Stomach smooth muscle (tissue), 2 donors: ENCODE results near the gene RNF183.

Experiments
- H3K27ac ChIP-seq: one replicate; pipeline ENCODE4 v1.7.0; 2013; ENCODE audit warnings: mild to moderate bottlenecking, low read length, inconsistent platforms
- H3K27me3 ChIP-seq, 2 donors: one replicate each; pipeline ENCODE4 v1.7.0; 2013; ENCODE audit warnings: low read length in 2 of 2; ENCODE audit not compliant: insufficient read depth in 2 of 2, control insufficient read depth in 1 of 2
- H3K36me3 ChIP-seq, 2 donors: one replicate each; pipeline ENCODE4 v1.7.0; 2013; ENCODE audit warnings: low read length in 2 of 2; ENCODE audit not compliant: control insufficient read depth in 2 of 2, insufficient read depth in 2 of 2
- H3K4me1 ChIP-seq: one replicate; pipeline ENCODE4 v1.7.0; 2013; ENCODE audit warnings: low read length; ENCODE audit not compliant: control insufficient read depth, insufficient read depth
- H3K4me3 ChIP-seq, 2 donors: one replicate each; pipeline ENCODE4 v1.7.0; 2013; ENCODE audit warnings: low read length in 2 of 2
- H3K9ac ChIP-seq, 2 donors: one replicate each; pipeline ENCODE4 v1.7.0; 2013; ENCODE audit warnings: low read length in 2 of 2, mild to moderate bottlenecking in 1 of 2
- H3K9me3 ChIP-seq, 2 donors: one replicate each; pipeline ENCODE4 v1.7.0; 2013; ENCODE audit warnings: low read length in 2 of 2; ENCODE audit not compliant: control insufficient read depth in 2 of 2
- donor health status: healthy.
- donor health status: Pancreatic carcinoma.

The RNF183 gene, protein sequence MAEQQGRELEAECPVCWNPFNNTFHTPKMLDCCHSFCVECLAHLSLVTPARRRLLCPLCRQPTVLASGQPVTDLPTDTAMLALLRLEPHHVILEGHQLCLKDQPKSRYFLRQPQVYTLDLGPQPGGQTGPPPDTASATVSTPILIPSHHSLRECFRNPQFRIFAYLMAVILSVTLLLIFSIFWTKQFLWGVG

DNA sequence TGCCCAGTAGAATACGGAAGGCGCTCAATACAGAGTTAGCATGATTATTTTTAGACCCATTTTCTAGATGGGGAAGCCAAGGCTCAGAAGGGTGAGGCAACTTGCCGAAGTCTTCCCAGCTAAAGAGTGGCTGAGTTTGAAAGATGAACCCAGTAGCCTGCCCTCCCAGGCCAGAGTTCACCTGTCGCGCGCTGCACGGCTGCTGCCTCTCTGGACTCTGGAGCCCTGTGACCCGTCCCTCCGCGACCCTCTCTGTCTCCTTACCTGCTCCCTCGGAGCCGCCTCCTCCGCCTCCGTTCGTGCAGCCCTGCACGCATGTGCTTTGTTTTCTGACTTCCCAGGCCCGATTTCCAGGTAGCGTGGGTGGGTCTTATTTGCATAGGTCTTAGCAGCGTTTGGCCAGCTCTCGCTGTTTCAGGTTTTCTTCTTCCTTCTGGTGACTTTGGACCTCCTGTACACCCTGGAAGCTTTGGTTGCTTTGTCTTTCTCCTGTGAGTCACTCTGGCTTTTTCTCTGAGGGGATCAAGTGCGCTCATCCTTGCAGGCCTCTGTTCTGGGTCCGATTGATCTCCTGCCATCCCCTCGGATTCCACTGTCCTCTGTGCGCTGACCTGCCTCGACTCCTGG, at the start of gene RNF183:
Gene RNF183, minus strand, starts transcription at position 585 of the 627 bp plus-strand sequence. CDS start 5,192 bp downstream, outside the sequence.
- no peak within 1 kb of the TSS for H3K4me3 ChIP-seq
- H3K9ac ChIP-seq, result no peak within 1 kb of the TSS
- peaks cover 0 to 2% of the 10 kb centered on the region in 2 donors for H3K27me3 ChIP-seq
- H3K27ac ChIP-seq, result no peak within 1 kb of the TSS
- H3K4me1 ChIP-seq, result no peaks in the 10 kb centered on the region
- H3K9me3 ChIP-seq, result no peaks in the 10 kb centered on the region
- H3K36me3 ChIP-seq, result no peaks in the 10 kb centered on the region

DNA sequence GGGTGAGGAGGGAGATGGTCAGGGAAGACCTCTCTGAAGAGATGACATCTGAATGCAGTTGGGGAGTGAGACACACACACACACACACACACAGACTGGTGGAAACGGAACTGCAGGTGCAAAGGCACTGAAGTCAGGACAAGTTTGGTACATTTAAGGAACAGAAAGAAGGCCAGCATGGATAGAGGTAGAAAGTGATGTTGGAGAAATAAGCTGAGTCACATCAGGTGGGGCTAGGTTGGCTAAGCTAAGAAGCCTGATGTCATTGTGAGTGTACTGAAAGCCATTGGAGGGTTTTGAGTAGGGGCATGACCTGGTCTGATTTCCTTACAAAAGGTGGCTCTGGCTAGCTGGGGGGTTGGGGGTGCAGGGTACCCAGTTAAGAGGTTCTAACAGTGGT, 49.2 kb upstream of the RNF183 start:
- Histone ChIP-seq H3K27me3 (peaks cover 0 to 14% of the 10 kb centered on the region in 2 donors), H3K9ac (no peak overlapping the region), H3K36me3 (no peaks in the 10 kb centered on the region), H3K4me1 (peaks cover 11% of the 10 kb centered on the region), H3K9me3 (no peaks in the 10 kb centered on the region), H3K27ac (no peak overlapping the region), H3K4me3 (no peak overlapping the region)

GRCh38 chr9:113352006-113352405, 48.8 kb upstream of the RNF183 start:
- Histone ChIP-seq H3K27ac (no peak overlapping the region), H3K27me3 (peaks cover 0 to 14% of the 10 kb centered on the region in 2 donors), H3K4me3 (no peak overlapping the region), H3K36me3 (no peaks in the 10 kb centered on the region), H3K4me1 (peaks cover 11% of the 10 kb centered on the region), H3K9ac (no peak overlapping the region), H3K9me3 (no peaks in the 10 kb centered on the region)

DNA sequence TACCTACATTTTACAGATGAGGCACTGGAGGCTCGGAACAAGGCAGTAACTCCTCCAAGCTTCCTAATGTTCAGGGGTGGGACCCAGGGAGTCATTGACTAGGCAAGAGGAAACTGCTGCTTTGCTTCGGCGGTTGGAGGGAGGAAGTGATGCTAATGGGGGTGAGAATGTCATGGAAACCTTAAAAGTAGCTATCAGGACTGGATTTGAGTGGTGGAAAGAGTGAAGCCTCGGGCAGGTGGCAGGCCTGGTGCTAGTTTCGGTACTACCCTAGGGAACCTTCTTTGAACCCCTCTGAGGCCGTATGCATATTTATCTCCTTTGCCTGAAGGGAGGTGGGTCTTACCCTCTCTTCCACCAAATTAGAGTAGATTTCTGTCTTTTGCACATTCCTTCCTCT, 47.8 kb upstream of the RNF183 start:
- Histone ChIP-seq H3K27me3 (peaks cover 0 to 14% of the 10 kb centered on the region in 2 donors), H3K9ac (no peak overlapping the region), H3K4me3 (no peak overlapping the region), H3K27ac (no peak overlapping the region), H3K4me1 (peaks cover 11% of the 10 kb centered on the region), H3K36me3 (no peaks in the 10 kb centered on the region), H3K9me3 (no peaks in the 10 kb centered on the region)

GRCh38 chr9:113350107-113350661, 47.0 kb upstream of the RNF183 start:
- peak overlapping the region in 1 of 2 donors; percentile 71 for H3K9ac ChIP-seq

GRCh38 chr9:113349445-113350094, 46.4 kb upstream of the RNF183 start, which contains the start of gene BSPRY:
TSS of gene BSPRY (plus strand) at chr9:113349541. CDS start at chr9:113349580, 39 bp downstream.
- peak within 1 kb of the TSS; percentile 68 to 72 for H3K4me3 ChIP-seq
- peaks cover 11% of the 10 kb centered on the region for H3K4me1 ChIP-seq
- H3K36me3 ChIP-seq, result no peaks in the 10 kb centered on the region
- peaks cover 0 to 14% of the 10 kb centered on the region in 2 donors for H3K27me3 ChIP-seq
- H3K27ac ChIP-seq, result no peak within 1 kb of the TSS
- no peaks in the 10 kb centered on the region for H3K9me3 ChIP-seq
- H3K9ac ChIP-seq, result peak within 1 kb of the TSS; percentile 18 to 71

More at GRCh38 chr9:113350107-113350661, 47.0 kb upstream of the RNF183 start:
- no peaks in the 10 kb centered on the region for H3K36me3 ChIP-seq
- H3K27me3 ChIP-seq, result peaks cover 0 to 14% of the 10 kb centered on the region in 2 donors
- no peaks in the 10 kb centered on the region for H3K9me3 ChIP-seq
- H3K27ac ChIP-seq, result no peak overlapping the region
- H3K4me1 ChIP-seq, result peaks cover 11% of the 10 kb centered on the region
- peak overlapping the region; percentile 68 to 72 for H3K4me3 ChIP-seq

- Histone ChIP-seq H3K9ac (peak overlapping the region in 1 of 2 donors; percentile 18), H3K27ac (no peak overlapping the region), H3K9me3 (no peaks in the 10 kb centered on the region), H3K4me3 (peak overlapping the region in 1 of 2 donors; percentile 72), H3K36me3 (no peaks in the 10 kb centered on the region), H3K4me1 (peaks cover 13% of the 10 kb centered on the region), H3K27me3 (peaks cover 0 to 14% of the 10 kb centered on the region in 2 donors)
Measured at GRCh38 chr9:113349066-113349444, 45.9 kb upstream of the RNF183 start.

DNA sequence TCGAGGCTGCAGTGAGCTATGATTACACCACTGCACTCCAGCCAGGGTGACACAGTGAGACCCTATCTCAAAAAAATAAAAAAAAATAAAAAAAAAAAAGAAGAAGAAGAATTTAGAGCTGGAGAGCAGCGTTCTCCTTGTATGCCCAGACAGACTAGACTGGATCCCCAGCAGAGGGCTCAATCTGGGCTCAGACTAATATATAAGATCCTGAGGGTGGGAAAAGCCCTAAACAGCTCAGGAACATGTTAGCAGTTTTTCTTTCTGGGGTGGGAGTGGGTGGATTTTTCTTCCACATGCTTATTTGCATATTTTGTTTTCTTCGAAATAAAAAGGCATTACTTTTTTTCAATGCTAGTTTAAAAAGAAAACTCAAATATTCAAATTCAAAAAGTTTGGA, 45.3 kb upstream of the RNF183 start:
- no peak overlapping the region for H3K4me3 ChIP-seq
- no peak overlapping the region for H3K27ac ChIP-seq
- H3K9me3 ChIP-seq, result no peaks in the 10 kb centered on the region
- H3K27me3 ChIP-seq, result peaks cover 0 to 14% of the 10 kb centered on the region in 2 donors
- H3K4me1 ChIP-seq, result peaks cover 19% of the 10 kb centered on the region
- no peak overlapping the region for H3K9ac ChIP-seq
- H3K36me3 ChIP-seq, result no peaks in the 10 kb centered on the region

GRCh38 chr9:113345671-113346070, 42.5 kb upstream of the RNF183 start:
- Histone ChIP-seq H3K4me1 (peaks cover 24% of the 10 kb centered on the region), H3K4me3 (no peak overlapping the region), H3K9me3 (no peaks in the 10 kb centered on the region), H3K27me3 (peaks cover 0 to 10% of the 10 kb centered on the region in 2 donors), H3K27ac (peak overlapping the region; percentile 91), H3K36me3 (no peaks in the 10 kb centered on the region), H3K9ac (no peak overlapping the region)

GRCh38 chr9:113345190-113345589, 42.0 kb upstream of the RNF183 start:
- Histone ChIP-seq H3K9me3 (no peaks in the 10 kb centered on the region), H3K36me3 (no peaks in the 10 kb centered on the region), H3K4me3 (no peak overlapping the region), H3K27me3 (peaks cover 0 to 5% of the 10 kb centered on the region in 2 donors), H3K4me1 (peaks cover 20% of the 10 kb centered on the region), H3K27ac (peak overlapping the region; percentile 91), H3K9ac (no peak overlapping the region)
